Pancreas (tissue), 10 donors: ENCODE measurements around the gene BOD1L2. TPM values are rescaled to one million over a fixed set of nuclear protein-coding genes. Genes with fewer than 3 reads are reported as not detected.

Experiments
- ATAC-seq, 4 donors: fragments of 200-7000 bp; cut with Tn5 transposase; one replicate each; pipeline versions ENCODE4 v1.8.0 to v1.9.1; 2020; ENCODE audit warnings: mild to moderate bottlenecking in 4 of 4, moderate library complexity in 4 of 4
- DNase-seq, 6 donors: peaks; one replicate each; pipeline ENCODE4 v3.0.0-alpha.2; 2020
- FAIRE-seq: peaks from 2 replicates; lab custom pipeline; 2012; peaks lifted over from hg19 to GRCh38; lab: Jason Lieb, UNC
- H3K27ac ChIP-seq, 4 donors: fragments of 200-600 bp; sonication (generic); 1 replicate in 3 of 4; 2 replicates in 1 of 4; pipeline versions ENCODE4 v1.5.0 to v1.8.0; 2020
- H3K27me3 ChIP-seq, 4 donors: fragments of 200-600 bp; one replicate each; pipeline ENCODE4 v1.8.0; 2021
- H3K36me3 ChIP-seq, 3 donors: fragments of 200-600 bp; sonication (generic) in 1 of 3; one replicate each; pipeline versions ENCODE4 v1.5.0 to v1.8.0; 2020 to 2021
- H3K4me1 ChIP-seq, 3 donors: fragments of 200-600 bp; one replicate each; pipeline ENCODE4 v1.8.0; 2021
- H3K4me3 ChIP-seq, 4 donors: fragments of 200-600 bp; sonication (generic) in 2 of 4; one replicate each; pipeline versions ENCODE4 v1.5.0 to v1.8.0; 2020 to 2021
- H3K9me3 ChIP-seq, 4 donors: fragments of 200-600 bp; one replicate each; pipeline ENCODE4 v1.8.0; 2021
- WGBS, 2 donors: extraction: QIAGEN DNeasy Blood & Tissue Kit; methylation state at CpG; one replicate each; pipeline ENCODE4 v1.1.7; 2013; 5-methylcytosine and 5-hydroxymethylcytosine counted together
- intact Hi-C, 3 donors: fragments of 100-400 bp; cut with DNase I; formaldehyde crosslinking; loops; one replicate each; pipeline versions ENCODE4 v1.11.1 to v1.14.2; 2022
- polyA plus RNA-seq, 2 donors: library from polyadenylated mRNA; stranded (reverse); fragments of 200-250 nt; gene quantifications; one replicate each; pipeline ENCODE4 v1.2.3, GENCODE V29; 2013
- total RNA-seq, 6 donors: library from RNA; stranded (reverse); fragmentation: NEBNext Ultra II Directional in 4 of 6; extraction: Animal tissue kit (Norgen Biotek cat#: 25700) in 4 of 6; gene quantifications; one replicate each; pipeline versions ENCODE4 v1.2.1 to v1.2.4, GENCODE V29; 2021 to 2023
- TF ChIP-seq, protein P1 (sequence below), 4 donors: fragments of 200-600 bp; sonication (generic) in 3 of 4; IDR thresholded peaks; one replicate each; pipeline versions ENCODE4 v1.5.0 to v1.8.0; 2021; ENCODE audit warnings: antibody characterized with exemption in 4 of 4
- donor health status: healthy with polysubstance abuse.
- donor health status: DM: no; HTN: no; CAD: no; lungs with moderate emphysema.
- donor health status: DM: no; HTN: no; CAD: no.
- donor health status: control.
- donor health status: control.
- donor health status: Bipolar disorder and iron deficiency.
- donor health status: DM: yes; HTN: yes; CAD: no.
- donor health status: DM: no; HTN: no; CAD: no.
- donor health status: DM: no; HTN: no; CAD: no.
- donor health status: DM: yes; HTN: yes; CAD: no.

BOD1L2 gene
- total and polyA plus RNA-seq, 8 donors, result not detected

- Histone ChIP-seq H3K4me1 (no peaks in the 10 kb centered on the region), H3K27me3 (no peaks in the 10 kb centered on the region), H3K9me3 (no peaks in the 10 kb centered on the region), H3K27ac (no peak overlapping the region), H3K36me3 (no peaks in the 10 kb centered on the region), H3K4me3 (no peak overlapping the region)
- no peak for ATAC-seq
- WGBS, 2 donors, result 46 to 52% methylated on average over 6 of the region's 6 CpGs
- intact Hi-C loops, result no loop called here
- TF ChIP-seq, protein P1, sequence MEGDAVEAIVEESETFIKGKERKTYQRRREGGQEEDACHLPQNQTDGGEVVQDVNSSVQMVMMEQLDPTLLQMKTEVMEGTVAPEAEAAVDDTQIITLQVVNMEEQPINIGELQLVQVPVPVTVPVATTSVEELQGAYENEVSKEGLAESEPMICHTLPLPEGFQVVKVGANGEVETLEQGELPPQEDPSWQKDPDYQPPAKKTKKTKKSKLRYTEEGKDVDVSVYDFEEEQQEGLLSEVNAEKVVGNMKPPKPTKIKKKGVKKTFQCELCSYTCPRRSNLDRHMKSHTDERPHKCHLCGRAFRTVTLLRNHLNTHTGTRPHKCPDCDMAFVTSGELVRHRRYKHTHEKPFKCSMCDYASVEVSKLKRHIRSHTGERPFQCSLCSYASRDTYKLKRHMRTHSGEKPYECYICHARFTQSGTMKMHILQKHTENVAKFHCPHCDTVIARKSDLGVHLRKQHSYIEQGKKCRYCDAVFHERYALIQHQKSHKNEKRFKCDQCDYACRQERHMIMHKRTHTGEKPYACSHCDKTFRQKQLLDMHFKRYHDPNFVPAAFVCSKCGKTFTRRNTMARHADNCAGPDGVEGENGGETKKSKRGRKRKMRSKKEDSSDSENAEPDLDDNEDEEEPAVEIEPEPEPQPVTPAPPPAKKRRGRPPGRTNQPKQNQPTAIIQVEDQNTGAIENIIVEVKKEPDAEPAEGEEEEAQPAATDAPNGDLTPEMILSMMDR (IDR thresholded peaks at IDR 0.05), result no peak
- no peak for FAIRE-seq
- no peak for DNase-seq
Measured at GRCh38 chr18:57164401-57164800, 17.5 kb downstream of the BOD1L2 start.

DNA sequence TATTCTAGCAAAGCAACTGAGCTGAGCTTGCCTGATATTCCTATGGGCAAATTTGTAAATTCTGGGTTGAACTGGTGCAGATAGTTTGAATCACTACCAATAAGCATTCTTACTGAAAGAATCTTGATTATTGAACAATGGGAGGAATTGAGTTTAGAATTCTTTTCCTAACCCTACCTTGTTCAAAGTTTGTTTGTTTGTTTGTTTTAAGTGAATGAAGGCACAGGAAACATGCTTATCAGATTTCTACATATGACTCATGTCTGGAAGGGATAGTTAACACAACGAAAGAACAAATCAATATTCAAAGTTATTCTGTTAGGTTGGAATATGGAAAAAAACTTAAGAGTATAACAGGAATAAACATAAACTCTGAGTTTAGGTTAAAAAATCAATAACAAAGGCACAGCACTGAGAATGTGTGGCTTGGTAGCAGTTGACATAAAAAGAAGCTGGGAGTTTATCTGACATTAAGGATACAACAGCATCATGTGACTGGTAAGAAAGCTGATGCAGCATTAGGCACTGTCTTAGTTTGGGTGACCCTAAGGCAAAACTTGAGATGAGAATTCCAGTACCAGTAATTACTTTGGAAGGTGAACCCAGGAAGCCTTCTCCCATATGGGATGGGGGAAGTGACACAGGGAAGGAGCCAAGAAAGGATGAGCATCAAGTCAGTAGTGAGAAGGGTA lies 20.9 kb downstream of the BOD1L2 start:
- Histone ChIP-seq H3K4me3 (no peak overlapping the region), H3K9me3 (no peaks in the 10 kb centered on the region), H3K27ac (no peak overlapping the region), H3K4me1 (no peaks in the 10 kb centered on the region), H3K27me3 (no peaks in the 10 kb centered on the region), H3K36me3 (no peaks in the 10 kb centered on the region)
- intact Hi-C loops, result no loop called here
- TF ChIP-seq, protein P1 (IDR thresholded peaks at IDR 0.05), result no peak
- DNase-seq (no peak), FAIRE-seq (no peak), ATAC-seq (no peak)
- WGBS, 2 donors, result 11 to 12% methylated on average over 1 of the region's 1 CpG

DNA sequence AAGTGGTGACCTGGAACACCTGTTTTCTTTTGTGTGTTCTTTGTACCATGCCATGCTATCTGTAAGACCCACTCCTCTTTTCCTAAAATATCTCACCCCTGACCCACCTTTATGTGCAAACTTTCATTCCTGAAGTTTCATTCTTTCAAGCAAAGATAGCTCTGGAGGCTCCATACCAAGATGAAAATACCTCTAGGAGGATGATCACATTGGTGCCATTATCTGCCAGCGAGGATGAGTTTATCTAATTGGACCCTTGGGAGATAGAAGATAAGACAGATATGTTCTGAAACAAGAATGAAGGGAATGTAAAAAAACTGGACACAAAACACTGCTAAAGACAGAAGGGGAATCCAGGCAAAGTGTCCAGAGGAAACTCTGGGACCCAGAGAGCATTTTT lies 24.1 kb downstream of the BOD1L2 start:
- intact Hi-C loops, result no loop called here
- no peaks in the 10 kb centered on the region for H3K9me3 ChIP-seq
- WGBS, 2 donors, result 41 to 51% methylated on average over 1 of the region's 1 CpG
- ATAC-seq, result no peak
- H3K4me3 ChIP-seq, result no peak overlapping the region
- no peak for DNase-seq
- TF ChIP-seq, protein P1 (IDR thresholded peaks at IDR 0.05), result no peak
- H3K4me1 ChIP-seq, result no peaks in the 10 kb centered on the region
- no peaks in the 10 kb centered on the region for H3K36me3 ChIP-seq
- H3K27me3 ChIP-seq, result no peaks in the 10 kb centered on the region
- H3K27ac ChIP-seq, result no peak overlapping the region
- no peak for FAIRE-seq

GRCh38 chr18:57175532-57175931 lies 28.6 kb downstream of the BOD1L2 start:
- ATAC-seq, result no peak
- intact Hi-C loops, result no loop called here
- 53 to 64% methylated on average over 2 of the region's 2 CpGs for WGBS, 2 donors

DNA sequence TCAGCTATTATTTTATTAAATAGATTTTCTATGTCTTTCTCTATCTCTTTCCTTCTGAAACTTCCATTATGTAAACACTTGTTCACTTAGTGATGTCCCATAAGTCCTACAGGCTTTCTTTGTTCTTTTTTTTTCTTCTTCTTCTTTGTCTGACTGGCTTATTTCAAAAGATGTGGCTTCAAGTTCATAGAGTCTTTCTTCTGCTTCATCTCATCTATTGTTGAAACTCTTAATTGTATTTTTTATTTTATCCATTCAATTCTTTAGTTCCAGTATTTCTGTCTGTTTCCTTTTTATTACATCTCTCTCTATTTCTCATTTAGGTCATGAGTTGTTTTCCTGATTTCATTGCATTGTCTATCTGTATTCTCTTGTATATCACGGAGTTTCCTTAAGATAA lies 38.5 kb downstream of the BOD1L2 start:
- H3K36me3 ChIP-seq, result no peaks in the 10 kb centered on the region
- no peak overlapping the region for H3K4me3 ChIP-seq
- intact Hi-C loops, result no loop called here
- no peaks in the 10 kb centered on the region for H3K4me1 ChIP-seq
- peaks cover 0 to 3% (median 0%) of the 10 kb centered on the region in 4 donors for H3K9me3 ChIP-seq
- FAIRE-seq, result no peak
- no peaks in the 10 kb centered on the region for H3K27me3 ChIP-seq
- TF ChIP-seq, protein P1 (IDR thresholded peaks at IDR 0.05), result no peak
- no peak overlapping the region for H3K27ac ChIP-seq
- 63 to 67% methylated on average over 1 of the region's 1 CpG for WGBS, 2 donors
- ATAC-seq, result no peak
- DNase-seq, result no peak

More at GRCh38 chr18:57175532-57175931, 28.6 kb downstream of the BOD1L2 start:
- DNase-seq (no peak), FAIRE-seq (no peak)
- Histone ChIP-seq H3K4me3 (no peak overlapping the region), H3K27me3 (no peaks in the 10 kb centered on the region), H3K27ac (no peak overlapping the region), H3K9me3 (no peaks in the 10 kb centered on the region), H3K36me3 (no peaks in the 10 kb centered on the region), H3K4me1 (no peaks in the 10 kb centered on the region)
- TF ChIP-seq, protein P1 (IDR thresholded peaks at IDR 0.05), result no peak
